HG03135 (cell line): ENCODE data around the gene ZNF43.
"Not testable (repeated sequence)": the region's sequence is repeated elsewhere in the genome, so short reads cannot be mapped to it uniquely, and the experiment has no call there.

ENCODE experiments used
- ATAC-seq: cut with Tn5 transposase; IDR thresholded peaks from one replicate; pipeline ENCODE4 v1.9.1; 2021; ENCODE audit warnings: mild to moderate bottlenecking, moderate library complexity; ENCODE audit not compliant: unreplicated experiment

The ZNF43 gene

DNA sequence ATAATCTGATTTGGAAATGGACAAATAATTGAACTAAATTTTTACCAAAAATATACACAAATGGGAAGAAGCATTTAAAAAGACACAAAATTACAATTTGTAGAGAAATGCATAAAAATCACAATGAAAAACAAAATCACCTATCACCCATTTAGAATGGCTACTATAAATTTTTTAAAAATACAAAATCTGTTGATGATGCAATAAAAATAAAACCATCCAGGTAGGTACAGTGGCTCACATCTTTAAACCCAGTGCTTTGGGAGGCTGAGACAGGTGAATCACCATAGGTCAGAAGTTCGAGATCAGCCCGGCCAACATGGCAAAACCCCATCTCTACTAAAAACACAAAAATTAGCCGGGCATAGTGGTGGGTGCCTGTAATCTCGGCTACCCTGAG lies 23.5 kb downstream of the ZNF43 start:
- no peak for ATAC-seq

DNA sequence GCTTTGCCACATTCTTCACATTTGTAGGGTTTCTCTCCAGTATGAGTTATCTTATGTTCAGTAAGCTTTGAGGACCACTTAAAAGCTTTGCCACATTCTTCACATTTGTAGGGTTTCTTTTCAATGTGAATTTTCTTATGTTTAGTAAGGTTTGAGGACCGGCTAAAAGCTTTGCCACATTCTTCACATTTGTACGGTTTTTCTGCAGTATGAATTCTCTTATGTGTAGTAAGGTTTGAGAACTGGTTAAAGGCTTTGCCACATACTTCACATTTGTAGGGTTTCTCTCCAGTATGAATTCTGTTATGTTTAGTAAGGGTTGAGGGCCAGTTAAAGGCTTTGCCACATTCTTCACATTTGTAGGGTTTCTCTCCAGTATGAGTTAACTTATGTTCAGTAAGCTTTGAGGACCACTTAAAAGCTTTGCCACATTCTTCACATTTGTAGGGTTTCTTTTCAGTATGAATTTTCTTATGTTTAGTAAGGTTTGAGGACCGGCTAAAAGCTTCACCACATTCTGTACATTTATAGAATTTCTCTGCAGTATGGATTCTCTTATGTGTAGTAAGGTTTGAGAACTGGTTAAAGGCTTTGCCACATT lies 27.5 kb downstream of the ZNF43 start:
- not testable (repeated sequence) for ATAC-seq

DNA sequence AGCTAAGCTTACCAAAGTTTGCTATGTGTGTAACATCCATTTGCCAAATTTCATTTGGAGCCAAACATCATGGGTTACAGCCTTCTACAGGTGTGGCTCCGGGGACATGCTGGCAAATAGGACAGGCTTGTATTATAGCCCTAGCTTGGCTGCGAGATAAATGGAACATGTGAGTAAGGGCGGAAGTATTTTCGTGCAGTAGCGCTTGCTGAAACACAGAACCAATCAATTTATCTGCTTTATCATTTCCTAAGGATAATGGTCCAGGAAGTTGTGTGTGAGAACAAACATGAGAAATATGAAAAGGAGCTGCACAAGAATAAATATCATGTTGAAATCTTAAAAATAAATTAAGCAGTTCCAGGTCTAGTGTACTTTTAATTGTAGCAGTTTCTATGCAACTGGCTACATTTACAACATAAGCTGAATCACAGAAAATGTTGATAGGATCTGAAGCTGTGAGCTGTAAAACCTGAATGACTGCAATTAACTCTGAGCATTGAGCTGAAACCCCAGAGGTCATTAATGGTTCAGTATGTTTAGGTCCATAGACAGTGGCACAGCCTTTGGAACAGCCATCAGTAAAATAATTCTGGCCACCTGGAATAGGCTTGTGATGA lies 46.4 kb downstream of the ZNF43 start:
- no peak for ATAC-seq

DNA sequence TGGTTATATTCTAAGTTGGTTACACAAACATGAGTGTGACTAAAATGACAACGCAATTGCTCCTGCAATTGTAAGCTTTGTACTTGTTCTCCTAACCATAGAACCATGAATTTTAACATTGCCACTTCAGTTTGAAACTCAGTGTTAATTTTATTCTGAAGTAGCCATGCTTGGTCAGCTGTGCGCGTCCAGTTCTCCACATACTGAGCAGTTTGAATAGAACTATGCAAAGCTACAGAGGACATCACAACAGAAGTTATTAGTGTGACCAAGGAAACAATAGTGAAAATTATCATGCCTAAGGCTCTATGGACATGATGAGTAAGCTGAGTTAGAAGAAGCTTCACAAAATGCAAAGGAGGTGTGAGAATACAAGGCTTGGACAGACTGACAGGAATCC lies 49.0 kb downstream of the ZNF43 start:
- no peak for ATAC-seq

DNA sequence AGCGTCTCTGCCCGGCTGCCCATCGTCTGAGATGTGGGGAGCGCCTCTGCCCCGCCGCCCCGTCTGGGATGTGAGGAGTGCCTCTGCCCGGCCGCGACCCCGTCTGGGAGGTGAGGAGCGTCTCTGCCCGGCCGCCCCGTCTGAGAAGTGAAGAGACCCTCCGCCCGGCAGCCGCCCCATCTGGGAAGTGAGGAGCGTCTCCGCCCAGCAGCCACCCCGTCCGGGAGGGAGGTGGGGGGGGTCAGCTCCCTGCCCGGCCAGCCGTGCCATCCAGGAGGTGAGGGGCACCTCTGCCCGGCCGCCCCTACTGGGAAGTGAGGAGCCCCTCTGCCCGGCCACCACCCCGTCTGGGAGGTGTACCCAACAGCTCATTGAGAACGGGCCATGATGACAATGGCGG lies 60.2 kb downstream of the ZNF43 start:
- ATAC-seq: not testable (repeated sequence)

DNA sequence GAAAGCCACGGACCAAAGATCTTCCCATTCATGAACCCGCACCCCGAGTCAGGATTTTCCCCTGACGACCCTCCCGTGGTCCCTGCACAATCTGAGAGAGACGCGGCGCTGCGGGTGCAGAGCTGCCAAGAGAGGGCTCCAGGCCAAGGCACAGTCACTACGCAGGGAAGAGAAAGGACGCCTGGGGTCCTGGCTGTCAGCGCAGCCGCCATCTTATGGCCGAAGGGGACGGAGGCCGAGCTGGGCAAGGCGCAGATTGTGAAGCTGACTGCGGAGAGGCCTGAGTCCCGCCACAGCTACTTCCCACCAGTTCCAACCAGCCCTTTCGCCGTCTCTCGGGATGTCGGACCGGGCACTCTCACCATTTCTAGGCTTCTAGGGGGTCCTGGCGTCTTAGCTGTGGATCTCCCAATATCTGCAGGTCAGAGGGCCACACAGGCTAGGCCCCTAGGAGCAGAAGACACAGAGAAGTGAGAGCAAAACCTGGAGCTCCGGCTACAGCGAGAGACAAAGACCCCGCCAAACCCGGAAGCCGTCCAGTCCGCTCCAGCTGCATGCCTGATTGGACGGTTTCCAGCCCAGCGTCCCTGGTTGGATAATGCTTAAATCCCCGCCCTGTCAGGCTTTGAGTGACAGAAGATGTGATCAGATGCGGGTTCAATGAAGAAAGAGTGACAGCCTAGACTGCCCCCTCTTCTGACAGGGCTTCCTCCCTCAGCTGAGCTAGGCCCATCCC lies 68.7 kb downstream of the ZNF43 start, which contains the start of gene ZNF100:
TSS of gene ZNF100 (minus strand) at position 515 of the 736 bp plus-strand sequence. CDS start at position 365, 150 bp downstream.
- peak; percentile 94 for ATAC-seq

DNA sequence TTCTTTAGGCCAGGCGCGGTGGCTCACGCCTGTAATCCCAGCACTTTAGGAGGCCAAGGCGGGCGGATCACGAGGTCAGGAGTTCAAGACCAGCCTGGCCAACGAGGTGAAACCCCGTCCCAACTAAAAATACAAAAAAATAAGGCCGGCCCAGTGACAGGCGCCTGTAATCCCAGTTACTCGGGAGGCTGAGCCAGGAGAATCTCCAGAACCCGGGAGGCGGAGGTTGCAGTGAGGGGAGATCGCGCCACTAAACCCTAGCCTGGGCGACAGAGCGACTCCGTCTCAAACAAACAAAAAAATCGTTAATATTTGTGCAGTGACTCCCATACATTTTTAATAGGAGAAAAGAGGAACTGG lies 69.3 kb downstream of the ZNF43 start:
- peak; percentile 15 for ATAC-seq

DNA sequence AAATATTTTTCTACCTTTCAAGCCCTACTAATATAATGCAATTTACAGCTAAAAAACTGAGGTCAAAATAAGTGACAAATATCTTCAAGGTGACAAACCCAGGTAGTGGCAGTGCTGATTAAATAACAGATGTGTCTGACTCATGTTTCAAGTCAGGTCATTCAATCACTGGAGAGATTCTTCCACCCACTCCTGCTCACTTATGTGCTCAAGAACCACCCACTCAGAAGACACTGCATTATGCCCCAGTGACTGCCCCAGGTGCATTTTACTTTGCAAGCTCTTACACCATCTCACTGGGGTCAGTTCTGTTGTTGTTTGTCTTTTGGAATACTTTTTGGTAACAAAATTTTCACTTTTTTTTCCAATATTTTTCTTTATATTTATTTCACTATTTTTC lies 70.8 kb downstream of the ZNF43 start:
- no peak for ATAC-seq

DNA sequence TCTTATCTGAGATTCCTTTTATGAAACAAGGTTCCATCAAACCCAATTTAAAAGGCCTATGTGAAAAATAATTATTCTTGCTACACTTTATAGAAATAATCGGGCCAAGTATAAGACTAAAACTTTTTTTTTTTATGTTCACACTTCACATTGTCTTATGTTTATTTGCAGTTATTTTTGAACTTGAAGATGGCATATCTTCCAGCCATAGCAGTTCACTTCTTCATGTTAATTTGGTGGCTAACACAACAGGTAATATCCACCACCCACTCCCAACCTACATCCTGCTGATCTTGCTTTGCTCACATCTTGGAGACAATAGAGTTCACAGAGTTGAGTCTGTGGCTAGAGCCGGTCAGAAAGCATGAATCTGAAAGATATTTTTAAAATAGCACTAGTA lies 74.4 kb downstream of the ZNF43 start:
- ATAC-seq: not testable (repeated sequence)

DNA sequence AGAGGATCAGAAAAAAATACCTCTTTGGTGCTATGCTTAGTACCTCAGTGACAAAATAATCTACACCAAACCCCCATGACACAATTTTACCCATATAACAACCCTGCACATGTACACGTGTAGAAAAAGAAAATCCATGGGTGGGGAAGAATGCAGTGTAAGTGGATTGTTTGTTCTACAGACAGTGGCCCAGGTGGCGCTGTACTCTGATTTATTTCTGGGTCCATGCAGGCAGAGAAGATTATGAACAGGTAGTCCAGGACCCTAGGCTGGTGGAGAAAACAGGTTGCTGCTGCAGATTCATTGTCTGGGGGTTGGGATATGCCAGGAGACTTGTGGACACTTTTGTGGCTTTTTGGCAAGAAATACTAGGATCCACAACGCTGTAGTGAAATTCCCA lies 77.7 kb downstream of the ZNF43 start:
- no peak for ATAC-seq

DNA sequence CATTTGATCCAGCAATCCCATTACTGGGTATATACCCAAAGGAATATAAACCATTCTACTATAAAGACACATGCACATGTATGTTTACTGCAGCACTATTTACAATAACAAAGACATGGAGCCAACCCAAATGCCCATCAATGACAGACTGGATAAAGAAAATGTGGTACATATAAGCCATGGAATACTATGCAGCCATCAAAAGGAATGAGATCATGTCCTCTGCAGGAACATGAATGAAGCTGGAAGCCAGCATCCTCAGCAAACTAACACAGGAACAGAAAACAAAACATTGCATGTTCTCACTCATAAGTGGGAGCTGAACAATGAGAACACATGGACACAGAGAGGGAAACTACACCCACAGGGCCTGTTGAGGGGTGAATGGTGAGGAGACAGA lies 80.4 kb downstream of the ZNF43 start:
- ATAC-seq: not testable (repeated sequence)
